Esophagus squamous epithelium (tissue), 4 donors: Measurements from ENCODE around the gene SLC7A14.

Experiments
- POLR2A ChIP-seq, 4 donors: fragments of 450-650 bp; IDR thresholded peaks; one replicate each; pipeline ENCODE4 v1.6.1; 2017; ENCODE audit warnings: antibody characterized with exemption in 4 of 4, mild to moderate bottlenecking in 4 of 4, moderate library complexity in 3 of 4
- TF ChIP-seq, protein P1 (sequence below), 6 experiments: fragments of 450-650 bp in 4 of 6; fragments of 200-600 bp in 2 of 6; sonication (generic) in 2 of 6; IDR thresholded peaks; one replicate each; pipeline ENCODE4 v1.5.1; 2016 to 2019; ENCODE audit warnings: antibody characterized with exemption in 6 of 6, mild to moderate bottlenecking in 4 of 6, moderate library complexity in 4 of 6

DNA sequence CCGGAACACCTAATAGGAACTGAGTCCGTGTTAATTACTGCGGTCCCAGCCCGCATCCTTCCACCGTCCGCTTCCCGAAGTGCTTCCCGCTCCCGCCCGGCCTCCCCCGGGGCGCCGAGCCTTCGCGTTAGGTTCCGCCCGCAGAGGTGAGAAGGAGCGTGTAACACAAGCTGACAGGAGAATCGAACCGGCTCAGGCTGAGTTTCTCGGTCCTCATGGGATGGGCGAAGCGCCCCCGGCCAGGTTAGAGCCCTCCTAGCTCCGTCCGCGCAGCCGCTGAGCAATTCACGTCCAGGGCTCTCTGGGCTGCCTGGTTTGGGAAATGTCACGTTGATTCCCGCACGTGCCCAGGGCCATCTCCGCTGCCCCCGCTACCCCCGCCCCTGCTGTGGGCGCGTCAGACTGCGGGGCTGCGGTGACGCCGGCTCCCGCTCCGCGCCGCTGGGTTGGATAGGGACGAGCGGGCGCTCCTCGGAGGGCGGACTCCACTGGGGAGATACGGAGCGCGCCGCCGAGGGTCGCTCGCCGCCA, 166.3 kb downstream of the SLC7A14 start:
- TF ChIP-seq, protein P1, sequence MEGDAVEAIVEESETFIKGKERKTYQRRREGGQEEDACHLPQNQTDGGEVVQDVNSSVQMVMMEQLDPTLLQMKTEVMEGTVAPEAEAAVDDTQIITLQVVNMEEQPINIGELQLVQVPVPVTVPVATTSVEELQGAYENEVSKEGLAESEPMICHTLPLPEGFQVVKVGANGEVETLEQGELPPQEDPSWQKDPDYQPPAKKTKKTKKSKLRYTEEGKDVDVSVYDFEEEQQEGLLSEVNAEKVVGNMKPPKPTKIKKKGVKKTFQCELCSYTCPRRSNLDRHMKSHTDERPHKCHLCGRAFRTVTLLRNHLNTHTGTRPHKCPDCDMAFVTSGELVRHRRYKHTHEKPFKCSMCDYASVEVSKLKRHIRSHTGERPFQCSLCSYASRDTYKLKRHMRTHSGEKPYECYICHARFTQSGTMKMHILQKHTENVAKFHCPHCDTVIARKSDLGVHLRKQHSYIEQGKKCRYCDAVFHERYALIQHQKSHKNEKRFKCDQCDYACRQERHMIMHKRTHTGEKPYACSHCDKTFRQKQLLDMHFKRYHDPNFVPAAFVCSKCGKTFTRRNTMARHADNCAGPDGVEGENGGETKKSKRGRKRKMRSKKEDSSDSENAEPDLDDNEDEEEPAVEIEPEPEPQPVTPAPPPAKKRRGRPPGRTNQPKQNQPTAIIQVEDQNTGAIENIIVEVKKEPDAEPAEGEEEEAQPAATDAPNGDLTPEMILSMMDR (IDR thresholded peaks at IDR 0.05) = no peak
- TF ChIP-seq POLR2A (IDR thresholded peaks at IDR 0.05) = peak in 1 of 4 donors; percentile 23
